Epithelial cell of proximal tubule (primary cell): ENCODE measurements around the gene DAB2IP. TPM values are rescaled to one million over a fixed set of nuclear protein-coding genes. Genes with fewer than 3 reads are reported as not detected.

ENCODE experiments used
- DNase-seq: peaks from one replicate; pipeline ENCODE4 v3.0.0-alpha.2; 2011; ENCODE audit warnings: low read depth
- H3K4me3 ChIP-seq: 2 replicates; pipeline ENCODE4 v1.5.1; 2011; ENCODE audit warnings: low read depth, mild to moderate bottlenecking, low read length
- CTCF ChIP-seq: conservative IDR thresholded peaks from 2 replicates; pipeline ENCODE4 v1.5.1; 2012; ENCODE audit warnings: low read depth, mild to moderate bottlenecking, low read length
- total RNA-seq: library from RNA; depleted of rRNA; stranded (reverse); fragments of >200 nt; gene quantifications from 2 replicates; pipeline ENCODE4 v1.2.3, GENCODE V29; 2015

Gene DAB2IP
- total RNA-seq, 1 donor from 2014 or later = 23.8 TPM

- TF ChIP-seq CTCF = no peak
- no peak overlapping the region for H3K4me3 ChIP-seq
- no peak for DNase-seq
Observed at GRCh38 chr9:121779381-121780117, 128.1 kb downstream of the DAB2IP start.

GRCh38 chr9:121780177-121781040 is 129.0 kb downstream of the DAB2IP start:
- DNase-seq = no peak
- TF ChIP-seq CTCF = no peak
- no peak overlapping the region for H3K4me3 ChIP-seq

GRCh38 chr9:121781145-121781548 is 129.7 kb downstream of the DAB2IP start:
- TF ChIP-seq CTCF = no peak
- DNase-seq = no peak
- no peak overlapping the region for H3K4me3 ChIP-seq

GRCh38 chr9:121781701-121782464 is 130.4 kb downstream of the DAB2IP start:
- no peak for TF ChIP-seq CTCF
- no peak for DNase-seq
- no peak overlapping the region for H3K4me3 ChIP-seq

GRCh38 chr9:121782514-121783110 is 131.2 kb downstream of the DAB2IP start:
- no peak for TF ChIP-seq CTCF
- DNase-seq = no peak

GRCh38 chr9:121783111-121783510 is 131.7 kb downstream of the DAB2IP start:
- no peak for DNase-seq
- H3K4me3 ChIP-seq = no peak overlapping the region
- TF ChIP-seq CTCF = no peak

More at GRCh38 chr9:121782514-121783110, 131.2 kb downstream of the DAB2IP start:
- no peak overlapping the region for H3K4me3 ChIP-seq
